Vagina (tissue), 2 donors: ENCODE data around the gene SLC12A5. TPM values are rescaled to one million over a fixed set of nuclear protein-coding genes. Genes with fewer than 3 reads are reported as not detected.

Experiments used
- DNase-seq, 2 donors: peaks; one replicate each; pipeline ENCODE4 v3.0.0-alpha.2; 2017; ENCODE audit errors: extremely low spot score in 2 of 2
- H3K27ac ChIP-seq: fragments of 200-600 bp; sonication (generic); one replicate; pipeline ENCODE4 v1.5.1; 2019
- H3K27me3 ChIP-seq: fragments of 200-600 bp; sonication (generic); one replicate; pipeline ENCODE4 v1.5.1; 2019
- H3K36me3 ChIP-seq, 2 donors: fragments of 200-600 bp; sonication (generic); one replicate each; pipeline ENCODE4 v1.5.1; 2017 to 2019
- H3K4me1 ChIP-seq: fragments of 200-600 bp; sonication (generic); one replicate; pipeline ENCODE4 v1.5.1; 2019
- H3K4me3 ChIP-seq, 2 donors: fragments of 200-600 bp; sonication (generic); 1 replicate in 1 of 2; 2 replicates in 1 of 2; pipeline ENCODE4 v1.5.1; 2016 to 2019
- H3K9me3 ChIP-seq: fragments of 200-600 bp; sonication (generic); one replicate; pipeline ENCODE4 v1.5.1; 2019
- CTCF ChIP-seq, 3 experiments: fragments of 450-650 bp in 2 of 3; fragments of 200-600 bp in 1 of 3; sonication (generic) in 1 of 3; IDR thresholded peaks; one replicate each; pipeline ENCODE4 v1.5.1; 2017 to 2019; ENCODE audit warnings: antibody characterized with exemption in 3 of 3, mild to moderate bottlenecking in 2 of 3, moderate library complexity in 2 of 3
- POLR2A ChIP-seq, 2 donors: fragments of 450-650 bp; IDR thresholded peaks; one replicate each; pipeline ENCODE4 v1.6.1; 2017; ENCODE audit warnings: antibody characterized with exemption in 2 of 2, mild to moderate bottlenecking in 2 of 2, moderate library complexity in 2 of 2
- POLR2AphosphoS5 ChIP-seq, 2 donors: sonication (generic); formaldehyde crosslinking; IDR thresholded peaks; one replicate each; pipeline ENCODE4 v1.9.0; 2017; ENCODE audit warnings: antibody characterized with exemption in 2 of 2, mild to moderate bottlenecking in 2 of 2, low read depth in 1 of 2; ENCODE audit not compliant: insufficient read depth in 1 of 2
- intact Hi-C: fragments of 100-400 bp; cut with DNase I; formaldehyde crosslinking; loops from one replicate; pipeline ENCODE4 v1.15.1; 2023
- total RNA-seq: library from RNA; depleted of rRNA; stranded (reverse); fragments of >200 nt; gene quantifications from one replicate; pipeline ENCODE4 v1.2.3, GENCODE V29; 2016

Gene SLC12A5
- total RNA-seq, 1 donor from 2014 or later = not detected

- H3K4me1 ChIP-seq = no peaks in the 10 kb centered on the region
- no peak overlapping the region for H3K27ac ChIP-seq
- TF ChIP-seq POLR2A (IDR thresholded peaks at IDR 0.05) (no peak), POLR2AphosphoS5 (IDR thresholded peaks at IDR 0.05; ENCODE audit: insufficient read depth in 1 of 2, low read depth in 1 of 2) (no peak), CTCF (IDR thresholded peaks at IDR 0.05) (no peak)
- DNase-seq = no peak
- H3K27me3 ChIP-seq = no peaks in the 10 kb centered on the region
- H3K9me3 ChIP-seq = no peaks in the 10 kb centered on the region
- H3K4me3 ChIP-seq = no peak overlapping the region
- no peaks in the 10 kb centered on the region for H3K36me3 ChIP-seq
- intact Hi-C loops = no loop called here
Measured at GRCh38 chr20:46051556-46052308, 22.7 kb downstream of the SLC12A5 start.

- intact Hi-C loops = no loop called here
- no peak for TF ChIP-seq POLR2AphosphoS5 (IDR thresholded peaks at IDR 0.05; ENCODE audit: insufficient read depth in 1 of 2, low read depth in 1 of 2)
Measured at GRCh38 chr20:46053416-46053815, 24.4 kb downstream of the SLC12A5 start.

GRCh38 chr20:46054606-46055005, 25.6 kb downstream of the SLC12A5 start:
- Histone ChIP-seq H3K36me3 (no peaks in the 10 kb centered on the region), H3K4me1 (peaks cover 22% of the 10 kb centered on the region), H3K9me3 (no peaks in the 10 kb centered on the region), H3K27ac (no peak overlapping the region), H3K27me3 (no peaks in the 10 kb centered on the region), H3K4me3 (no peak overlapping the region)
- TF ChIP-seq CTCF (IDR thresholded peaks at IDR 0.05) (no peak), POLR2A (IDR thresholded peaks at IDR 0.05) (no peak), POLR2AphosphoS5 (IDR thresholded peaks at IDR 0.05; ENCODE audit: insufficient read depth in 1 of 2, low read depth in 1 of 2) (no peak)
- DNase-seq = no peak
- intact Hi-C loops = no loop called here

More at GRCh38 chr20:46053416-46053815, 24.4 kb downstream of the SLC12A5 start:
- Histone ChIP-seq H3K36me3 (no peaks in the 10 kb centered on the region), H3K27ac (no peak overlapping the region), H3K4me1 (peaks cover 15% of the 10 kb centered on the region), H3K4me3 (no peak overlapping the region), H3K27me3 (no peaks in the 10 kb centered on the region), H3K9me3 (no peaks in the 10 kb centered on the region)
- no peak for DNase-seq

GRCh38 chr20:46055269-46055668, 26.3 kb downstream of the SLC12A5 start:
- Histone ChIP-seq H3K27ac (no peak overlapping the region), H3K4me3 (no peak overlapping the region), H3K36me3 (no peaks in the 10 kb centered on the region), H3K27me3 (no peaks in the 10 kb centered on the region), H3K4me1 (peaks cover 22% of the 10 kb centered on the region), H3K9me3 (no peaks in the 10 kb centered on the region)
- intact Hi-C loops = no loop called here
- TF ChIP-seq CTCF (IDR thresholded peaks at IDR 0.05) = no peak
- no peak for TF ChIP-seq POLR2AphosphoS5 (IDR thresholded peaks at IDR 0.05; ENCODE audit: insufficient read depth in 1 of 2, low read depth in 1 of 2)
- no peak for TF ChIP-seq POLR2A (IDR thresholded peaks at IDR 0.05)
- DNase-seq = no peak

GRCh38 chr20:46056027-46056833, 27.2 kb downstream of the SLC12A5 start:
- Histone ChIP-seq H3K27ac (no peak overlapping the region), H3K9me3 (no peaks in the 10 kb centered on the region), H3K4me1 (peaks cover 26% of the 10 kb centered on the region), H3K4me3 (no peak overlapping the region), H3K27me3 (no peaks in the 10 kb centered on the region), H3K36me3 (peaks cover 0 to 2% of the 10 kb centered on the region in 2 donors)
- intact Hi-C loops = no loop called here
- no peak for TF ChIP-seq POLR2AphosphoS5 (IDR thresholded peaks at IDR 0.05; ENCODE audit: insufficient read depth in 1 of 2, low read depth in 1 of 2)
- no peak for TF ChIP-seq POLR2A (IDR thresholded peaks at IDR 0.05)
- TF ChIP-seq CTCF (IDR thresholded peaks at IDR 0.05) = no peak
- DNase-seq = no peak
